Measurements from ENCODE around the gene STAT3.

Gene STAT3

DNA sequence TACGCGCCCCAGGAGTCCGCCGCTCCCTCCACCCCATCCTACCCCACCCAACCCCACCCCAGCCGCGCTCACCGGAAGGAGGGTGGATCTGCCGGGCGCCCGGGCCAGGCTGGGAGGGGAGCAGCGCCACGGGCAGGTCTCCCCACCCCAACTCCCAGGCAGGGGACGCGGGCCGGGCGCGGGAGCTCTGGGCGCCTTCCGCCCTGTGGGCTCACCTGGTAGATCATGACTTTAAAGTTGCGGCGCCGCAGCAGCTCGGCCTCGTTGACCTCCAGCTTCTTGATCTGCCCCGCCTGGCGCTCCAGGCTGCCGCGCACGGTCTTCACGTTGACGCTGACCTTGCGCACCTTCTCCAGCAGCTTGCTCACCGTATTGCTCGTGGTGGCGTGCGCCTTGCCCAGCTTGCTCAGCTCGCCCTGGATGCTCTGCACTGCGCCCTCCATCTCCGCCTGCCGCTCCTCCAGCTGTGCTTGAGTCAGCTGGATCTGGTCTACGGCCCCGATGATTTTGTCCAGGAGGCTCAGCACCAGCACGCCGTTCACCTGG is 34.2 kb upstream of the STAT3 start:
- TF ChIP-seq, protein P1, sequence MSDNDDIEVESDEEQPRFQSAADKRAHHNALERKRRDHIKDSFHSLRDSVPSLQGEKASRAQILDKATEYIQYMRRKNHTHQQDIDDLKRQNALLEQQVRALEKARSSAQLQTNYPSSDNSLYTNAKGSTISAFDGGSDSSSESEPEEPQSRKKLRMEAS (IDR thresholded peaks at IDR 0.05): peak; percentile 49
- TF ChIP-seq TAF1 (IDR thresholded peaks at IDR 0.05; ENCODE audit: low read depth): no peak; the same call in 1 of the 2 replicates
- no peak for TF ChIP-seq EP300 (IDR thresholded peaks at IDR 0.05; ENCODE audit: borderline replicate concordance)

DNA sequence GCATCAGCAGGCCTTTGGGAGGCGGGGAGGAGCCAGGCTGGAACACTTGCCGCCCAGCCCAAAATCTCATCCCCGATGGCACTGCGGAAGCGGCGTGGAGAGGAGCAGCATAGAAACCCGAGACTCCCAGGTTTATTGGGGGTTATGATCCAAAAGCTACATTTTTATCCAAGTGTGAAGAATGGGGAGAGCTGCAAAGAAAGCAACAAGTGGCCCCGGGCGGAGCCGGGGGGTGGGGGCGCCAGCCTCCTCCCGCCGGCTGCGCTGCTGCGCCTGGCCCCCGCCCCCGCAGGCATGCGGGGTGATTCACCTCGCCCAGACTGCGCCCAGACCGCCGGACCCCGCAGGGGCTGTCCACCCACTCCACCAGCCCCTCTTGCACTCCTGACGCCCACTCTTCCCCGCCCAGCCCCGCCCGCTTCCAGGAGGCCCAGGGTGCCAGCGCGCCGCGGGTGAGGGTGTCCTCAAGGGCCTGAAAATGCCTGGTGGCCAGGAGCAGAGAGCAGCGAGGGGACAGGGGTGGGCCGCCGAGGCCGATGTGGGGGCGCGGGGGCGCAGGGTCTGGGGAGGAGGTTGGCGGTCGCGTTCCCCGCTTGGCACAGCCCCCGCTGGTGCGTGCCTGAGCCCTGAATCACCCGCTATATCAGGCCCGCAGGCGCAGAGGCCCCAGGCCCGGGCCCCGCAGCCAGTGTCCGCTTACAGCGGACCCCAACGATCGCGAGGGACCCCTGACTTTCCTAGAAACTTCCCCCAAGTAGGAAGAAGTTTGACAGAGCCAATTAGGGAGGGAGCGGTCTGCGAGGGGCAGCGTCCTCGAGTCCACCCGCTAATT is 33.5 kb upstream of the STAT3 start:
- peak; percentile 88 for TF ChIP-seq EGR1 (IDR thresholded peaks at IDR 0.05)
- no peak for TF ChIP-seq RAD21 (IDR thresholded peaks at IDR 0.05; ENCODE audit: low read depth)
- no peak for TF ChIP-seq NFIC (IDR thresholded peaks at IDR 0.05)
- TF ChIP-seq EP300 (IDR thresholded peaks at IDR 0.05; ENCODE audit: borderline replicate concordance): 0 out of 2 replicates have a peak, but pooled peaks have one; percentile 6
- no peak for TF ChIP-seq FOXM1 (IDR thresholded peaks at IDR 0.05; ENCODE audit: borderline replicate concordance, low read depth)
- TF ChIP-seq TEAD4 (IDR thresholded peaks at IDR 0.05): no peak; the same call in 1 of the 2 replicates
- no peak for TF ChIP-seq TCF12 (IDR thresholded peaks at IDR 0.05; ENCODE audit: low read depth)
- TF ChIP-seq, protein P1 (IDR thresholded peaks at IDR 0.05): 0 out of 2 replicates have a peak, but pooled peaks have one; percentile 6
- no peak for TF ChIP-seq USF1 (IDR thresholded peaks at IDR 0.05)
- peak; percentile 80 for TF ChIP-seq ZBTB7A (IDR thresholded peaks at IDR 0.05; ENCODE audit: low read depth)
- TF ChIP-seq TAF1 (IDR thresholded peaks at IDR 0.05; ENCODE audit: low read depth): no peak

- TF ChIP-seq NFIC (IDR thresholded peaks at IDR 0.05): no peak
- TF ChIP-seq FOXM1 (IDR thresholded peaks at IDR 0.05; ENCODE audit: borderline replicate concordance, low read depth): no peak
- no peak for TF ChIP-seq ZBTB7A (IDR thresholded peaks at IDR 0.05; ENCODE audit: low read depth)
- no peak for TF ChIP-seq CREB1 (IDR thresholded peaks at IDR 0.05; ENCODE audit: low read depth)
- no peak for TF ChIP-seq EGR1 (IDR thresholded peaks at IDR 0.05)
- no peak for TF ChIP-seq CEBPB (IDR thresholded peaks at IDR 0.05)
- TF ChIP-seq REST (IDR thresholded peaks at IDR 0.05; ENCODE audit: low read depth): no peak
Observed at GRCh38 chr17:42421136-42421506, 32.9 kb upstream of the STAT3 start.

- no peak for TF ChIP-seq REST (IDR thresholded peaks at IDR 0.05; ENCODE audit: low read depth)
- TF ChIP-seq EP300 (IDR thresholded peaks at IDR 0.05; ENCODE audit: borderline replicate concordance): no peak
- no peak for TF ChIP-seq CEBPB (IDR thresholded peaks at IDR 0.05)
- TF ChIP-seq TAF1 (IDR thresholded peaks at IDR 0.05; ENCODE audit: low read depth): no peak
- TF ChIP-seq USF1 (IDR thresholded peaks at IDR 0.05): no peak
- no peak for TF ChIP-seq ZBTB7A (IDR thresholded peaks at IDR 0.05; ENCODE audit: low read depth)
- TF ChIP-seq TEAD4 (IDR thresholded peaks at IDR 0.05): no peak
- no peak for TF ChIP-seq RAD21 (IDR thresholded peaks at IDR 0.05; ENCODE audit: low read depth)
- no peak for TF ChIP-seq FOXM1 (IDR thresholded peaks at IDR 0.05; ENCODE audit: borderline replicate concordance, low read depth)
- no peak for TF ChIP-seq TCF12 (IDR thresholded peaks at IDR 0.05; ENCODE audit: low read depth)
Observed at GRCh38 chr17:42414704-42415409, 26.6 kb upstream of the STAT3 start.

DNA sequence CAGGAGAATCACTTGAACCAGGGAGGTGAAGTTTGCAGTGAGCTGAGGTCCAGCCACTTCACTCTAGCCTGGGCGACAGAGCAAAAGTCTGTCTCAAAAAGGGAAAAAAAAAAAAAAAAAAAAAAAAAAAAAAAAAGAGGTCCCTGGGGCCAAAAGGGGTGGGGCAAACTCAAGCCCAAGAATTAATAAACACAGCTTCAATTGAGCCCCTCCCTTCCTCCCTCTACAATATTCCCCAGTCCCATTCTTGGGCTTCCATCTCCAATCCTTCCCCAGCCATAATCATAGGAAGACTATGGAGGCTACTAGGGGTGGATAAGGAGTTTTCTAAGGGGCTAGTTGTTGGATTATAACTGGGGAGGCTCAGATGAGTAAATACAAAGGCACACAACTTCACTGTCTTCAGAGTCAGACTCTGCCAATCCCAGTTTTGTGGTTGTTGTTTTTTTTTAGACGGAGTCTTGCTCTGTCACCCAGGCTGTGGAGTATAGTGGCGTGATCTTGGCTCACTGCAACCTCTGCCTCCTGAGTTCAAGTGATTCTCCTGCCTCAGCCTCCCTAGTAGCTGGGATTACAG is 25.3 kb upstream of the STAT3 start:
- TF ChIP-seq USF1 (IDR thresholded peaks at IDR 0.05) (no peak), YY1 (IDR thresholded peaks at IDR 0.05; ENCODE audit: low read depth) (no peak), TEAD4 (IDR thresholded peaks at IDR 0.05) (no peak), EP300 (IDR thresholded peaks at IDR 0.05; ENCODE audit: borderline replicate concordance) (no peak), TCF12 (IDR thresholded peaks at IDR 0.05; ENCODE audit: low read depth) (no peak), RAD21 (IDR thresholded peaks at IDR 0.05; ENCODE audit: low read depth) (no peak), TAF1 (IDR thresholded peaks at IDR 0.05; ENCODE audit: low read depth) (no peak), CREB1 (IDR thresholded peaks at IDR 0.05; ENCODE audit: low read depth) (no peak), EGR1 (IDR thresholded peaks at IDR 0.05) (no peak), CEBPB (IDR thresholded peaks at IDR 0.05) (no peak), NFIC (IDR thresholded peaks at IDR 0.05) (no peak), FOXM1 (IDR thresholded peaks at IDR 0.05; ENCODE audit: borderline replicate concordance, low read depth) (no peak)
- TF ChIP-seq, protein P1 (IDR thresholded peaks at IDR 0.05): no peak

All from Ishikawa (cell line).